Measurements from ENCODE around the gene CPZ.

CPZ gene

DNA sequence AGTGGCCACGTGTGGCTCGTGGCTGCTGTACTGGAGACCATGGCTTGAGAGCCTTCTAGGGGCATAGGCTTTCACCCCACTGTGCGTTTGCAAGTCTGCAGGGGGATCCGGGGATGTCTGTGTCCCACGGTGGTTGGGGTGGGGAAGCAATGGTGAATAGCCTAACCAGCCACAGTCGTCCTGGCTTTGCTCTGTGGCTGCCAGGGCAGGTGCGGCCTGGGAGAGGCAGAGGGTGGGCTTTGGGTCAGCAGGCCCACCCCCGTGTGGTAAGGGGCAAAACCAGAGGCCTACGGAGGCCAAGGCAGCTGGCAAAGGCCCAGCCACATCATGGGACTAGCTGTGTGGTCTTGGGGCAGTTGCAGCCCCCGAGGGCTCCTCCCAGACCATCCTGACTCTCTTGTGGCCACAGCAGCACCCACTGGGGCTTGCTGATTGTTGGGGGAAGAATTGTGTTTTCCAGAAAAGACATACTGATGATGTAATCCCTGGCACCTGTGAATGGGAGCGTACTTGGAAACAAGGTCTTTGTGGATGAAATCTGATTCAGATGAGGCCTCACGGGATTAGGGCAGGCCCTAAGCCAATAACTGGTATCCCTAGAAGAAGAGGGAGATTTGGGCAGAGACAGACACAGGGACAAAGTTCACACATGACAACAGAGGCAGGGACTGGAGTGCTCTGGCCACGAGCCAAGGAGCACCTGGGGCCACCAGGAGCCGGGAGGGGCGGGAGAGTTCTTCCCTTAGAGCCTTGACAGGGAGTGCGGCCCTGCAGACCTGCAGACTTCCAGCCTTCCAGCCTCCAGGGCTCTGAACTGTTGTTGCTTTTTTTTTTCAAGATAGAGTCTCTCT lies 2.9 kb downstream of the CPZ start:
- no peak for DNase-seq (ENCODE audit: low spot score)

DNA sequence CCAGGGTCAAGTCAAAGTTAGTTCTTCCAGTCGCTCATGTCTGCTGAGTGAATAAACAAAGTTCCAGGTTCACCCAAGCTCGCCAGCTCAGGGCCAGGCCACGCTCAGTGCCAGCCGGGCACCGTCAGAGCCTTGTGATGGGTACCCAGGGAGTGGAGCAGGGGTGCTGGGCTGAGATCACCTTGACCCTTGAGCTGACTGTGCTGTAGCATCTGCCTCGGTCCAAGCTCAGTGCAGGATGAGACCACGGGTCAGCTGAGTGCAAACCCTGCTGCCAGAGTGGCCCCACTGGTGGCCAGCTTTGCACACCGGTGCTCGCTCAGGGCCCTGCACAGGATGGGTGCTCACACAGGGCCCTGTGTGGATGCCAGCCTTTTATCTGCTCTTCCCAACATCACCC lies 4.3 kb downstream of the CPZ start:
- no peak for DNase-seq (ENCODE audit: low spot score)

DNA sequence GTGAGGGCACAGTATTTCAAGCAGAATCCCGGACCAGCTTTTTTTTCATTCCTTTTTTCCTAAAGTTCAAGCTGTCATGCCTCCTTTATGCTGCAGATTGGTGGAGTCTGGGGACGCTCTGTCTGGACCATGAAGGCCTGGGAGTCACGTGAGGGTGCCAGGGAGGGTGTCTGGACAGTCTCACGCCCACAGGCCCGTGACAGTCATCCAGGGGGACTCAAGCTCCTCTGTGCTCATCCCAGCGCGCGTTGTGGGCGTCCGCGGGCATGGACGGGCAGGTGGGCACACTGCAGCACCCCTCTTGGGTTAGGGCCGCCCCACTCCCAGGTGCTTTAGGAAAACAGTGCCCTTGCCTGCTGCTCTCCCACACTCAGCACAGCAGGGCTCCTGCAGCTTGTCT lies 4.8 kb downstream of the CPZ start:
- DNase-seq (ENCODE audit: low spot score), result no peak

DNA sequence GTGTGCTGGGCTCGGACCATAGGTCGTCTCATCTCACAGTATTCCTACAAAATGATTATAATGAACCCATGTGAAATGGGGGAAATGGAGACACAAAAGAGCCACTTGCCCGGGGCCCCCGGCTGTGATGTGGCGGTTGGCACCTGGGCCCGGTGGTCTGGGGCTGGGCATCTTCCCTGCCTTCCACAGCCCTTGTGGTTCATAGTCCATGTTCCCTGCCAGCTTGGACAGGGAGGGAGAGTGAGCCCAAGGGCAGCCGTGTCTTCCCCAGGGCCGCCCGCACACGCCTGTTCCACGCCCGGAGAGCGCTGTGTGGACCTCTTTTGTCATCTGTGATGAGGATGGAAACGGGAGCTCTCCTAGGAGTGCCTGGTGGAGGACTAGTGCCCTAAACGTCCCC lies 5.2 kb downstream of the CPZ start:
- DNase-seq (ENCODE audit: low spot score), result no peak

DNA sequence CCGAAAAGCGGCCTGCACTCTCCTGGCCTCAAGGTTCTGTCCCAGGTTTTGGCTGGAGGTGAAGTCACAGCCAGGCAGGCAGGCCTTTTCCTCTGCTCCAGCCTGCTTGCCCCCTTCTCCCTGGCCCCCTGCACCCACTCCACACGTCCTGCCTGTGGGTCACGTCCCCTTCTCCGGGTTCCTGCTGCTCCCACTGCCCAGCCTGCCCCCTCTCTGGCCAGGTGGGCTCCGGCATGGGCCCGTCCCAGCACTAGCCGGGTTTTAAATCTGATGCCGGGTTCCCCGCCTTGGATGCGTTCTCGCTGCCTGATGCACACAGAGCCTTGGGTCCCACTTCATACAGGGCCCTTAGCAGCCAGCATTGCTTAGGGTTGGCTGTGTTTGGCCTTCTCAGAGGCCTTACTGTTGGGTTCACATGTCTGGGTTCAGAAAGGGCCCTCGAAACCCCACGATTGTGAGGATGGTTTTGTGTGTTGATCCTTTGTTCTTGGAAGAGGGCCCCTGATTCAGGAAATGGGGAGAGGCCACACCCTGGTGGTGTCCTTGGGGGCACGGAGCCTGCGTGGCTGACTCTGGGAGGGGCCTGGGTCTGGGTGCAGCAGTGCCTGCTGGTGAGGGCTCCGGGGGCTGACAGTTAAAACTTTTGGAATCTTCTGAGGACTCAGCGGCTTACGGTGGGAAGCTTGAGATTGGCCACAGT lies 6.0 kb downstream of the CPZ start:
- no peak for DNase-seq (ENCODE audit: low spot score)

DNA sequence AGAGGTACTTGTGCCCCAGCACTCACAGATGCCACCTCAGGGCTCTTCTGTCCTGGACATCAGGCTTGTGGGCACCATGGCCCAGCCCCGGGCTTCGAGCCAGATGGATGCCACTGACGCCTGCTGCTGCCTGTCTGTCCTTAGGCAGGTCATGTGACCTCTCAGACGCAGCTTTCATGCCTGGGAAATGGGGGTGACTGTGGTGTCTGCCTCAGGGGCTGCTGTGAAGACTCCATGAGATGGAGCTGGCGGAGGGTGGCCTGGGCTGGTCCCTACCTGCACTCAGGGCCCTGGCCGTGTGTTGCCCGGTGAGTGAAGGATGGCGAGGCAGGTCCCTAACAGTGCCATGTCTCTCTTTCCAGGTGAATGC lies 6.5 kb downstream of the CPZ start:
- no peak for DNase-seq (ENCODE audit: low spot score)

DNA sequence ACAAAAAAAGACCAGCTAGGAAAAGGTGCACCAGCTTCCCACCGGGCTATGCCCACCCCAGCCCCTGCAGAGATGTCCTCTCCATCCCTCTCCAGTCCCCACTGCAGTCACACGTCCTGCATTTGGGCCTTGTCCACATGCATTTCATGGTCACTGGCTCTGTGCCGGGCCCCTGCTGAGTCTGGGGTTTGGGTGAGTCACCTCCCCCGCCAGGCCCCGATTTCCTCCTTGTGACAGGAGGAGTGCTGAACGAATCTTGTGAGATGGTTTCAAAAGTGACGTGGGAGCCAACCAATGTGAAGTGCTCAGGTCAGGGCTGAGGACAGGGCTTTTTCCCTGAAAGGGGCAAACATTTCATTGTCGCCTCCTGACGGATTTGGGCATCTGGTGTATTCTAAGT lies 7.1 kb downstream of the CPZ start:
- DNase-seq (ENCODE audit: low spot score), result no peak

DNA sequence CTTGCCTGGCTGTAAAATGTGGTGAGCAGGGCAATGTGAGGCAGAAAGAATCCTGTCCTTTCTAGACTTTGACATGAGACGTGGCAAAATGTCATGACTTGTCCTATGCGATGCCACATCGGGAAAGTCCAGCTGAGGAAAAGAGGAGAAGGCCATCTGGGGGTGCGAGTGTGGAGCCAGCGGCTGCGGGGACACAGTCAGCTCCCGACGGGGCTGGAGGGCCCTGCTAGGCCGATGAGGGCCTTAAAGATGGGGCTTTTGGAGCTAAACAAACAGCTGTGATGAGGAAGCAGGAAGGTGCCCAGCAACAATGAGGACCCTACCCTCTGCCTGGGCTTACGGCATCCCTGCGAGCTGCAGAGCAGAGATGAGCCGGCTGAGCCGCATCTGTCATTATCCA lies 7.7 kb downstream of the CPZ start:
- DNase-seq (ENCODE audit: low spot score), result no peak

DNA sequence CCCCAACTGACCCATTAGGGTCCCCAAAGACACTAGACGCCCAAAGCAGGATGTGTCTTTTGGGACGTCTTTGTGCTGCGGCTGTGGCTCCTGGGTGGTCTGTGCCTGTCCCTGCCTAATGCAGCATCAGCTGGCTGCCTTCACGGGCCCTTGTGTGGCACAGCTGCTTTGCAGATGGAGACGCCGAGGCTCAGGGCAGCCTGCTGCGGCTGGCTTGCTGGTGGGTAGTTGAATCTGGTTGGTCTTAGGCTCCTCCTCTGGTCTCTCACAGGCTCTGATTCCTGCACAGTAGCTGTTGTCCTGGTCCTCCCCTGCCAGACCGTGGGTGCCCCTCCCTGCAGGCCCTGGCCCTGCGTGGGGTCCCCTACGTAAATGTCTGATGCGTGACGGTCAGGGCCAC lies 8.1 kb downstream of the CPZ start:
- DNase-seq (ENCODE audit: low spot score), result no peak

DNA sequence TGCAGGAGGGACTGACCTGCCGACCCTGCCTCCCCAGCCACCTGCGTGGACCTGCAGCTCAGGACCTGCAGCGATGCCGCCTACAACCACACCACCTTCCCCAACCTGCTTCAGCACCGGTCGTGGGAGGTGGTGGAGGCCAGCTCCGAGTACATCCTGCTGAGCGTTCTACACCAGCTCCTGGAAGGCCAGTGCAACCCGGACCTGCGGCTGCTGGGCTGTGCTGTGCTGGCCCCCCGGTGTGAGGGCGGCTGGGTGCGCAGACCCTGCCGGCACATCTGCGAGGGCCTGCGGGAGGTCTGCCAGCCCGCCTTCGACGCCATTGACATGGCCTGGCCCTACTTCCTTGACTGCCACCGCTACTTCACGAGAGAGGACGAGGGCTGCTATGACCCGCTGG lies 8.5 kb downstream of the CPZ start:
- no peak for DNase-seq (ENCODE audit: low spot score)

DNA sequence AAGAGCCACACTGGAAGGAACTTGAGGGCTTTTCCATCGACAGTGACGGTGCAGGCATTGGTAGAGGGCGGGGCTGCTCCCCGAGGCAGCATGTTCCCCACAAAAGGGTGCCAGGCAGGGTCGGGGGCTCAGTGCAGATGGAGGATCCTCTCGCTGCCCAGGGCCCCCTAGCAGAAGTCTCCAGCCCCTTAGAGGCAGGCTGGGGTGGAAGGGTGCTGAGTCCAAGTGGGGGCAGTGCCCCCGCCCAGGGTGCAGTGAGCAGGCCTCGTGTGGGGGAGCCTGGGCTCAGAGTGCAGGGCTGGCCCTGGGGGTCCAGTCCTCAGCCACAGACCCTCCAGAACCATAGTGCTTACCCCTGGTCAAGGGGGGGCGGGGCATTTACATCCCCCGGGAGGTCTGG lies 9.0 kb downstream of the CPZ start:
- DNase-seq (ENCODE audit: low spot score), result no peak

DNA sequence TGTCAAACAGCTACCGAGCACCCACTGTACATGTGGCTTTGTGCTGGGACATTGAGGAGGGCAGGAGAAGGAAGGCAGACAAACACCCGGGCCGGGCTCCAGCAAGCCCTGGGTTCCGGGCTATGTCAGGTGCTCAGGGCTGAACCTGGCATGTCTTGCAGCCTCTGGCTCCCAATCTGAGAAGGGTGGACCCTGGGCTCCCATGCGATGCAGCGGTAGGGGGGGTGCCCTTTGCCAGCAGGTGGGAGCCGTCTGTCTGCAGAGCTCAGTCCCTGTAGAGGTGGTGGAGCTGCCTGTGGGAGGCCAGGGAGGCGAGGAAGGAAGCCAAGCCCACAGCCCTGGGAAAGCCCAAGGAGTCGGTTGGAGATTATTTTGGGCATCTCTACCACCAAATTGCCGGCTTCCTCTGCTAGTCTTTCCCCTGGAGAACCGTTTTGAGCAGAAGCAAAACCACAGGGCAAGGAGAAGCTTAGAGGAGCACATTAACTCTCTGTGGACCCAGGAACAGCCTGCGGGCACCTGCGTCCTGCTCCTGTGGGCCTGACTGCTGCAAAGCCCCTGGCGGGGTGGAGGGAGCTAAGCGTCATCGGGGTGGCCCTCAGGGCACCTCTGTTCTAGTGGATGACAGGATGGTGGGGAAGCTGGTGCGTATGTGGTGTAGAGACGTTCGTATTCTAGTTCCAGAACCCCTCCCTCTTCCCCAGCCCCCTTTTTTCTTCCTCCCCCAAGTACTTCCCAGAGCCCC lies 10.3 kb downstream of the CPZ start:
- no peak for DNase-seq (ENCODE audit: low spot score)

DNA sequence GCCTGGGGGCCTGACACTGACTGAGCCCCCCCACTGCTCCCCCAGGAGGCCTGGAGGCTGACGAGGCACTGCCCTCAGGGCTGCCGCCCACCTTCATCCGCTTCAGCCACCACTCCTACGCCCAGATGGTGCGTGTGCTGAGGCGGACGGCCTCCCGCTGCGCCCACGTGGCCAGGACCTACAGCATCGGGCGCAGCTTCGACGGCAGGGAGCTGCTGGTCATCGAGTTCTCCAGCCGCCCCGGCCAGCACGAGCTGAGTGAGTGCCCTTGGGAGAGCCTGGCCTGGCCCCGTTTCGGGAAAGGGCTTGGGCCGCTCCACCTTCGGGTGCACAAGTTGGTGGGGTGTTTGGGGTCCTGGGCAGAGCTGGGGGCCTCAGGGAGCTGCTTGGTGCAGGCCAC lies 11.4 kb downstream of the CPZ start:
- DNase-seq (ENCODE audit: low spot score), result no peak

DNA sequence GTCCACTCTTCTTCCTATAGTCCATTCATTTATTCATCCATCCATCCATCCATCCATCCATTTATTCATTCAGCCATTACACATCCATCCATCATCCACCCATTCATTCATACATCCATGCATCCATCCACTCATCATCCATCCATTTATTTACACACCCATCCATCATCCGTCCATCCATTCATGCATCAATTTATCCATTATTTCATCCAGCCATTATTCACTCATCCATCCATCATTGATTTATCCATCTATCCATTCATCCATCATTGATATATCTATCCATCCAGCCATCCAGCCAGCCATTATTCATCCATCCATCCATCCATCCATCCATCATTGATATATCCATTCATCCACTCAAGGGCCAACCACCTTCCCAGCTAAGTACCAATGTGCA lies 12.7 kb downstream of the CPZ start:
- no peak for DNase-seq (ENCODE audit: low spot score)

DNA sequence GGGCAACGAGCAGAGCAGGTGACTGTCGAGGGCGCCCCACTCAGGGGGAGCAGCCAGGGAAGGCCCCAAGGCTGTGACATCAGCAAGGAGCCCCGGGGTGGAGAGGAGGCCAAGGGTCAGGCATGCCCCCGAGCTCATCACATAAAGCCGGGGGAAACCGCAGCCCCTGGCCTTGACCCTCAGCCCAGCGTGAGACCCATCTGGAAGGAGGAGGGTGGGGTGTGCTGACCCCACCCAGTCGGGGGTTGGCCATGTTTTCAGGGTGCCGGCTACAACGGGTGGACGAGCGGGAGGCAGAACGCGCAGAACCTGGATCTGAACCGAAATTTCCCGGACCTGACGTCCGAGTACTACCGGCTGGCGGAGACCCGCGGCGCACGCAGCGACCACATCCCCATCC lies 13.9 kb downstream of the CPZ start:
- no peak for DNase-seq (ENCODE audit: low spot score)

DNA sequence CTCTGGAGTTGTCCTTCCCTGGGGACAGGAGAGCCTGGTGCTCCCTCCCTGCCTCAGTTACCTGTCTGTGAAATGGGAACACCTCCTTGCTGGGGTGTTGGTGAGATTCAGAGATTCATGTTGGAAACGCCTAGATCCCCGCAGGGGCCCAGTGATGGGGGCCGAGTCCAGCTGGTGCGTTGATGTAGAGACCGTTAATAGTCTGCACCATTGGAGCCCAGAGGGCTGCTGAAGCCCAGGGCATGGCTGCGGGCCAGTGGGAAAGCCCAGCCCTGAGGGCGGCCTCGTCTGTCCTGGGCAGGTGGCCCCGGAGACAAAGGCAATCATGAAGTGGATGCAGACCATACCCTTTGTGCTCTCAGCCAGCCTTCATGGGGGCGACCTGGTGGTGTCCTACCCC lies 14.4 kb downstream of the CPZ start:
- no peak for DNase-seq (ENCODE audit: low spot score)

DNA sequence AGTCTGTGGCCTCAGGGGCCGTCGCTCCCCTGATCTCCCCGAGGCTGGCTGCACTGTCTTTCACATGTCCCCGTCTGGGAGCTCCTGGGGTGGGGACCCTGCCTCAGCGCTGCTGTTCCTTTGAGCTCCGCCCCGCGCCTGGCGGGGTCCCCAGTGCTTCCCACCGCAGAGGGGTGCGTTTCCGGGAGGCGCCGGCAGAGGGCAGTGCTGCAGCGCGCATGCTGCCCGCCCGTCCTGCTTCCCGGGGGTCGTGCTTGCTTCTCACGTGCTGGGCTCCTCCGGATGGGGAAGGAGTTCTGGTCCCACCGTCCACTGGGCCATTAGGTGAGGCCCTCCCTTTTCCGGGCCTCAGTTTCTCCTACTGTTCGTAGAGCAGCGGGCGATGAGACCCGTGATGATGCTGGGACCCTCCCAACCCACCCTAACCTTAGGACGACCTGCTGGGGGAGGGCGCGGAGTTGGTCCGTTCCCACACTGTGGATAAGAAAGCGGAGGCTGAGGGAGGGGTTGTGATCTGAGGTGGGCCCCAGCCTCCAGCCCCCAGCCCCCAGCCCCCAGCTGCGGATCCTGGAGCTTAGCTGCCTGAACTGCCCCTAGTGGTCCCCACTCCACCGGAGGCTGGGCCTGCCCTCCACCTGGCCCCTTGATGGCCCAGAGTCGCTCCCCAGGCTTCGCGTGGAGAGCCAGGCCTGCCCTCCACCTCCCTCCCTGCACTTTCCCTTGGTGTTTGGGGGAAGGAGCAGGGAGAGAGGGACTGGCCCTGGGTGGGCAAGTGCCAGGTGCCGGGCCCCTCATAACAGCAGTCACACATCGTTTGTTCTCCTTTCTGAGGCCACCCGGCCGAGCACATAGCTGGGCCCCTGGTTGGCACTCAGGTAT lies 15.3 kb downstream of the CPZ start:
- peak; percentile 20 for DNase-seq (ENCODE audit: low spot score)

DNA sequence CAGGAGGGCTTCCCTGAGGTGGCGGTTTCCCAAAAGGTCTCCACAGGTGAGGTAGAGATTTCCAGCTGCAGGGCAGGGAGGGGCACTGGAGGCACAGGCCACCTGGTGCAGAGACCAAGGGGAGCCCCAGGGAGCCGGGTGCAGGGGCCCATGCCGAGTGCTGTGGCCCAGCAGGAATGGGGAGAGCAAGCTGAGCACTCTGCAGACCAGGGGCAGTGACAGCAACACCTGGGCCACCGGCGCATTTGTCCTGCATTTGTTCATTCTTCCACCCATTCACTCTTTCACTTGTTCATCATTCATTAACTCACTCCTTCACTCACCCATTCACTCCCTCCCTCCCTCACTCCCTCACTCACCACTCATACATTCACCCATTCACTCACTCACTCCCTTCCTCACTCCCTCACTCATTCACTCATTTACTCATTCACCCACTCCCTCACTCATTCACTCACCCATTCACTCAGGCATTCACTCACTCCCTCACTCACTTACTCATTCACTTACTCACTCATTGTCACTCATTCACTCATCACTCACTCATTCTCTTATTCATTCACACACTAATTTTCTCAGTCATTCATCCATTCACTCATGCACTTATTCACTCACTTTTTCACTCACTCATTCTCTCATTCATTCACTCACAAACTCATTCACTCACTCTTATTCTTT lies 16.3 kb downstream of the CPZ start:
- DNase-seq (ENCODE audit: low spot score), result no peak

DNA sequence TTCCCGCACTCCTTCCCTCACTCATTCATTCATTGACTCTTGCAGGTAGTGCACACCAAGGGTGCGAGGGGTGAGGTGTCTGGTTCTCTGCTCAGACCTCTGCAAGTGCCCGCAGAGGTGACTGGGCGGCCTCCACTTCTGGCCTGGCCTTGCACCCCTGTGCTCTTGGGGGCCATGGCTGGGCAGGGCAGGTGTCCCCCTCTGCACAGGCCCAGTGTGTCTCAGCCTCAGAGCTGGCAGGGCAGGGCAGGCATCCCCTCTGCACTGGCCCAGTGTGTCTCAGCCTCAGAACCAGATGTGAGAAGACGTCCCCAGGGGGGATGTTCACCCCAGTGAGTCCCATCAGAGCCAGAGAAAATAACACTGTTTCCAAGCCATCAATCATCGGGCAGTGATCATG lies 16.8 kb downstream of the CPZ start:
- no peak for DNase-seq (ENCODE audit: low spot score)

DNA sequence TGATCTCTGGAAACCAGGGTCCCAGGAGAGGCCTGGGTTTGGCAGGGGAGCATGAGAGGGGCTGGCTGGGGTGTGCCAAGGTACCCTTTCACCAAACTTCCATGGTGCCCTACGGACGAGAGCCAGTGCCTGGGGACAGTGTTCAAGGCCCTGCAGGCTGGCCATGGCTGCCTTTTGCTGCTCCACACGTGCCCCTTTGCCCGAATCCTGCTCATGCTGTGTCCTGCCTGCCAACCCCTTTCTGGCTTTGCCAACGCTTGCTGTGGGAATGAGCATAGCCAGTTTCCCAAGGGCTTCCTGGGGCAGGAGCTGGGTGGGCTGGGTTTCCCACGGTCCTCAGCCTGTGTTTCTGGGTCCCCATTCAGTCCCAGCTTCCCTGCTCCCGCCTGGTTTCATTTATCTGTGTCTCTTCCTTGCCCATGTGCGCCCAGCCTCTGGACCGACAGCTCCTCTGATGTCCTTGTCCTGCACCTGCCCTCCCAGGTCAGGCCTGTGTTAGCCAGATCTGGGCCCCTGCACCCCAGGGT lies 17.3 kb downstream of the CPZ start:
- no peak for DNase-seq (ENCODE audit: low spot score)

DNA sequence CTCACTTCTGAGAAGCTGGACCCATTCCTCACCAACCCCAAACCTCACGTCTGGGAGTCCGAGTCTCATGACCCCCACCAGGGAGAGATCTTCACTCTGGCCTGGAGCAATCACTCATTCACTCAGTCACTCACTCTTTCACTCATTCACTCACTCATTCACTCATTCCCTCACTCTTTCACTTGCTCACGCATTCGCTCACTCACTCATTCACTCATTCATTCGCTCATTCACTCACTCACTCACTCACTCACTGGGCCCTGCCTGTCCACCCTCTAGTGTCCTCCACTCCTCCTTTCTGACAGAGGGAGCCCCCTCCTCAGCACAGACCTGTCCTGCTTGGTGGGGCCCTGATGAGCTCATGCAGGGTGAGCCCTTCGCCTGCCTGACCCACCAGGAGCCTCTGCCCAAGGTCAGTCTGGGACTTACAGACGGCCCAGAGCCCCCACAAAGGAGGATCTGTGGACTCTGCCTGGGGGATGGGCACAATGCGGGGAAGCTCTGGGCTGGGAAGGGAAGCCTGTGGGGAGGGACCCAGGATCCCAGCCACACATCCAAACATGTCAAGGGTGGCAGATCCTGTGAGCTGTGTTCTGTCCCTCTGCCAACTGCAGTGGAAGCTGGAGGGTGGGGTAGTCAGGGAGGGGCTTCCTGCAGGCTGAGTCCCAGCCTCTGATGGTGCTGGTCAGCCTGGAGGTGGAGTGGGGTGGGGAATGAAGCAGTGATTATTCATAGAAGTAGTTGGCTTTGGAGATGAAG lies 18.5 kb downstream of the CPZ start:
- DNase-seq (ENCODE audit: low spot score), result no peak
